Activated T-cell treated with anti-CD3 and anti-CD28 coated beads, Interleukin-2, amount 50 U/mL, for 4 hours (primary cell): ENCODE data around the gene LRP10. TPM values are rescaled to one million over a fixed set of nuclear protein-coding genes. Genes with fewer than 3 reads are reported as not detected.

Experiments used
- ATAC-seq, 2 donors: fragments of 200-7000 bp; cut with Tn5 transposase; one replicate each; pipeline ENCODE4 v1.10.0; 2021
- DNase-seq: peaks from one replicate; pipeline ENCODE4 v3.0.0-alpha.2; 2020
- H3K27me3 Mint-ChIP-seq: one replicate; pipeline ENCODE4 v1.8.0; 2021; ENCODE audit warnings: low read depth, mixed read lengths
- H3K36me3 Mint-ChIP-seq: one replicate; pipeline ENCODE4 v1.8.0; 2022; ENCODE audit warnings: mixed read lengths; ENCODE audit not compliant: insufficient read depth
- H3K4me1 Mint-ChIP-seq: one replicate; pipeline ENCODE4 v1.8.0; 2021; ENCODE audit warnings: low read depth, mixed read lengths
- H3K4me3 Mint-ChIP-seq: one replicate; pipeline ENCODE4 v1.8.0; 2021; ENCODE audit warnings: mild to moderate bottlenecking, moderate library complexity, mixed read lengths
- H3K9me3 Mint-ChIP-seq: one replicate; pipeline ENCODE4 v1.8.0; 2021; ENCODE audit warnings: mixed read lengths
- total RNA-seq, 3 donors: library from RNA; stranded (reverse); gene quantifications; one replicate each; pipeline ENCODE4 v1.2.1, GENCODE V29; 2021

The LRP10 gene
- total RNA-seq, 3 donors from 2014 or later, result 19.3 to 33.7 (median 26.2) TPM

DNA sequence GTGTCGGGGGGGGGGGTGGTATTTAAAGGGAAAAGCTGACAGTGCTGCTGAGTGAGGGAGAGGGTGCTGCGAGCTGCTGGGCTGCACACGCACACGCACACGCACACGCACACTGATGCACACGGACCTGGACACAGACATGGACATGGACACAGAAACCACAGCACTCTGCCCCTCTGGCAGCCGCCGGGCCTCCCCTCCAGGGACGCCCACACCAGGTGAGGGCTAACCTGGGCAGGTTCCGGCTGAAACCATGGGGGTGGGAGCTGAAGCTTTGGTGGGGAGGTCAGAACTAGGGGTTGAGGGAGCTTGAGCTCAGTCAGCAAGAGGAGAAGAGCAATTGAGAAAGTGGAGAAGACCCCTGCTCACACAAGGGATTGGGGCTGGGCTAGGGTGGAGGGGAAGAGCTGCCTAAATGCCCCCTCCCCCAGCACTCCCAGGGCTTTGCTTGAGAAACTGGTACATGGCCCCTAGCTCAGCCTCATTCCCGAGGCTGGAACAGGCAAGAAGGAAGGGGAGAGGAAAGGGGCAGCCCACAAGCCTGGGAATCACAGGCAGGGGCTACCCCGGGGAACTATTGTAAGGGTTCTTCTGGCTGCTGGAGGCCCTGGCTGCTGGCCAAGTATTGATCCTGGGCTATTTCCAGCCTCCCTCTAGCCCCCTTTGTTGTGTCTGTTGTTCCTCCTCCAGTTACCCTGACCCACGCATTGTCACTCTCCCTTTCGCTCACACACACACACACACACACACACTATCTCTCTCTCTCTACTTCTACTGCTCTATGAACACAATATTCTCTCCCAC lies 11.8 kb downstream of the LRP10 start, which contains the start of gene REM2:
REM2 (plus strand) TSS at position 50 of the 804 bp plus-strand sequence; CDS start at position 116, 66 bp downstream.
- H3K36me3 Mint-ChIP-seq, result peaks cover 2% of the 10 kb centered on the region
- DNase-seq (no peak), ATAC-seq (no peak)
- peaks cover 41% of the 10 kb centered on the region for H3K4me1 Mint-ChIP-seq
- no peaks in the 10 kb centered on the region for H3K27me3 Mint-ChIP-seq
- H3K4me3 Mint-ChIP-seq, result no peak within 1 kb of the TSS
- H3K9me3 Mint-ChIP-seq, result no peaks in the 10 kb centered on the region

GRCh38 chr14:22884076-22884737 lies 12.7 kb downstream of the LRP10 start:
- Mint-ChIP-seq H3K27me3 (no peaks in the 10 kb centered on the region), H3K4me3 (no peak overlapping the region), H3K4me1 (peaks cover 45% of the 10 kb centered on the region)

GRCh38 chr14:22884738-22885523 lies 13.4 kb downstream of the LRP10 start:
- no peaks in the 10 kb centered on the region for H3K27me3 Mint-ChIP-seq
- H3K36me3 Mint-ChIP-seq, result peaks cover under 1% of the 10 kb centered on the region
- H3K9me3 Mint-ChIP-seq, result no peaks in the 10 kb centered on the region
- DNase-seq (no peak), ATAC-seq (no peak)
- H3K4me3 Mint-ChIP-seq, result no peak overlapping the region
- peaks cover 50% of the 10 kb centered on the region for H3K4me1 Mint-ChIP-seq

More at GRCh38 chr14:22884076-22884737, 12.7 kb downstream of the LRP10 start:
- no peak for DNase-seq
- Mint-ChIP-seq H3K9me3 (no peaks in the 10 kb centered on the region), H3K36me3 (no peaks in the 10 kb centered on the region)
- no peak for ATAC-seq

DNA sequence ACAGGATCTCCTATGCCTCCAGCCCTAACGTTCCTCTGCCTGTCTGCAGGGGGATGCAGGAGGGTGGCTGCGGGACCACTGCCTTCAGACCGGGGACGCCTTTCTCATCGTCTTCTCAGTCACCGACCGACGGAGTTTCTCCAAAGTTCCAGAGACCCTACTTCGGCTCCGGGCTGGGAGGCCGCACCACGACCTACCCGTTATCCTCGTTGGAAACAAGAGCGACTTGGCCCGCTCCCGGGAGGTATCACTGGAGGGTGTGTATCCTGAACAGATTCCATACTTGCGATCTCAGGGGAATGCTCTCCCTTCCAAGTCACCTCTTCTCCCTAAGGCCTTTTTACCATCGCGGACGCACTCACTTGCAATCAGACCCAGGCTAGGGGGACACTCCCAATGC lies 14.4 kb downstream of the LRP10 start:
- H3K4me3 Mint-ChIP-seq, result peak overlapping the region; percentile 67
- no peak for ATAC-seq
- H3K36me3 Mint-ChIP-seq, result peaks cover 2% of the 10 kb centered on the region
- no peak for DNase-seq
- H3K9me3 Mint-ChIP-seq, result no peaks in the 10 kb centered on the region
- no peaks in the 10 kb centered on the region for H3K27me3 Mint-ChIP-seq
- H3K4me1 Mint-ChIP-seq, result peaks cover 57% of the 10 kb centered on the region

- peaks cover 56% of the 10 kb centered on the region for H3K4me1 Mint-ChIP-seq
- no peaks in the 10 kb centered on the region for H3K9me3 Mint-ChIP-seq
- peak; percentile 64 to 66 for ATAC-seq
- H3K27me3 Mint-ChIP-seq, result no peaks in the 10 kb centered on the region
- DNase-seq, result peak; percentile 65
- peak overlapping the region; percentile 79 for H3K4me3 Mint-ChIP-seq
- H3K36me3 Mint-ChIP-seq, result peaks cover 2% of the 10 kb centered on the region
These were observed 15.1 kb downstream of the LRP10 start for GRCh38 chr14:22886500-22887259.

- peaks cover 53% of the 10 kb centered on the region for H3K4me1 Mint-ChIP-seq
- DNase-seq, result no peak
- peak overlapping the region; percentile 79 for H3K4me3 Mint-ChIP-seq
- no peaks in the 10 kb centered on the region for H3K27me3 Mint-ChIP-seq
- ATAC-seq, result peak; percentile 26 to 28
- H3K9me3 Mint-ChIP-seq, result no peaks in the 10 kb centered on the region
- H3K36me3 Mint-ChIP-seq, result peaks cover 4% of the 10 kb centered on the region
These were observed 15.9 kb downstream of the LRP10 start for GRCh38 chr14:22887260-22887989.

GRCh38 chr14:22887990-22888378 lies 16.4 kb downstream of the LRP10 start:
- Mint-ChIP-seq H3K27me3 (no peaks in the 10 kb centered on the region), H3K4me3 (peak overlapping the region; percentile 79), H3K36me3 (peaks cover 4% of the 10 kb centered on the region), H3K9me3 (no peaks in the 10 kb centered on the region), H3K4me1 (peaks cover 53% of the 10 kb centered on the region)
- peak; percentile 40 to 45 for ATAC-seq
- DNase-seq, result peak; percentile 61

- H3K36me3 Mint-ChIP-seq, result peaks cover 7% of the 10 kb centered on the region
- no peaks in the 10 kb centered on the region for H3K27me3 Mint-ChIP-seq
- H3K4me3 Mint-ChIP-seq, result no peak overlapping the region
- no peaks in the 10 kb centered on the region for H3K9me3 Mint-ChIP-seq
- peaks cover 48% of the 10 kb centered on the region for H3K4me1 Mint-ChIP-seq
- DNase-seq, result no peak
- no peak for ATAC-seq
These were observed 17.1 kb downstream of the LRP10 start for GRCh38 chr14:22888662-22889061.

GRCh38 chr14:22890416-22890815 lies 18.9 kb downstream of the LRP10 start:
- Mint-ChIP-seq H3K36me3 (peaks cover 8% of the 10 kb centered on the region), H3K27me3 (no peaks in the 10 kb centered on the region), H3K4me3 (no peak overlapping the region), H3K4me1 (peaks cover 37% of the 10 kb centered on the region), H3K9me3 (no peaks in the 10 kb centered on the region)
- DNase-seq (no peak), ATAC-seq (no peak)

DNA sequence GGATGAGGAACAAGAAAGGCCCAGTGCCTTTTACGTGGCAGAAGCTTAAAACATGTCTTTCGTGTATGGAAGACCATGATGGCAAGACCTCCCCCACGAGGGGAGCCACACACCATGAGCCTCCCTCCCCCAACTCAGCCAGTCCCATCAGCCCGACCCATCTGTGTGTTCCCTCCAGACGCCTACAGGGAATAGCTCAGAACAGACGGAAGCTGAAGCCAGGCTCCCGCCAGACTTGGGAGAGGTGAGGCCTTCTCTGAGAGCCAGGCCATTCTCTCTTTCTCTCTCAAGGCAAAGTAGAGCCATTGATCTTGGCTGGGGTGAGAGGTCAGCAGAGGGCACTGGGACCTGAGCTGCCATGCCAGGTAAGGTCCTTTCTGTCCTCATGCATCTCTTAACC lies 20.9 kb downstream of the LRP10 start:
- peaks cover 8% of the 10 kb centered on the region for H3K36me3 Mint-ChIP-seq
- H3K9me3 Mint-ChIP-seq, result no peaks in the 10 kb centered on the region
- no peaks in the 10 kb centered on the region for H3K27me3 Mint-ChIP-seq
- no peak overlapping the region for H3K4me3 Mint-ChIP-seq
- H3K4me1 Mint-ChIP-seq, result peaks cover 27% of the 10 kb centered on the region
- ATAC-seq (no peak), DNase-seq (no peak)

DNA sequence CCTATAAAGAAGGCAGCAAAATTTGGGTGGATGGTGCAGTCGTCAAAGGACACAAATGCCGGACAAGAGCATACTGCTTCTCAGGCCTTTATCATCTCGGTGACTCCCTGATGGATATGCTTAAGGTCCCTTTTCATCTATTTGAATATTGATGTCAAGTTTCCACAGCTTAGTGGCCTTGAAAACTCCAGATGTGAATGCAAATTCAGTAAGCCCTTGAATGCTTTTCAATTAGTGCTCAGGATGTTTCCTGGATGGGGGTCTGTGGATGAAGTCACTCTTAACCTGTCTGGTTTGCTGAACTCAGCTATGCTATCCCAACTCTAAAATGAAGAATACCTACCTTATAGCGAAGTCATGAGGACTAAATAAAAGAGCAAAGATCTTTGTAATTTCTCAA lies 22.2 kb downstream of the LRP10 start:
- no peak for ATAC-seq
- H3K36me3 Mint-ChIP-seq, result peaks cover 10% of the 10 kb centered on the region
- H3K4me3 Mint-ChIP-seq, result no peak overlapping the region
- H3K4me1 Mint-ChIP-seq, result peaks cover 16% of the 10 kb centered on the region
- H3K27me3 Mint-ChIP-seq, result no peaks in the 10 kb centered on the region
- DNase-seq, result no peak
- no peaks in the 10 kb centered on the region for H3K9me3 Mint-ChIP-seq

DNA sequence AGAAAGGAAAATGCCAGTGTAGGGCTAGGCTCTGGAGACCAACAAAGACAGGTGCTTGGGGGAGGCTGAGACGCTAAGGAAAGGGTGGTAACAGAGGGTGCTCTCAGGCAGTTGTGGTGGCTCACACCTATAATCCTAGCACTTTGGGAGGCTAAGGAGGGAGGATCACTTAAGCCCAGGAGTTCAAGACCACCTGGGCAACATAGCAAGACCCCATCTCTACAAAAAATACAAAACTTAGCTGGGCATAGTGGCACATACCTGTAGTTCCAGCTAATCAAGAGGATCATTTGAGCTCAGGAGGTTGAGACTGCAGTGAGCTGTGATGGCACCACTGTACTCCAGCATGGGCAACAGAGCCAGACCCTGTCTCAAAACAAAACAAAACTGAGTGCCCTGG lies 23.9 kb downstream of the LRP10 start:
- H3K27me3 Mint-ChIP-seq, result no peaks in the 10 kb centered on the region
- DNase-seq, result no peak
- peaks cover 9% of the 10 kb centered on the region for H3K36me3 Mint-ChIP-seq

GRCh38 chr14:22896356-22896755 lies 24.8 kb downstream of the LRP10 start:
- peaks cover 16% of the 10 kb centered on the region for H3K36me3 Mint-ChIP-seq
- ATAC-seq (no peak), DNase-seq (no peak)
- H3K27me3 Mint-ChIP-seq, result no peaks in the 10 kb centered on the region
- peaks cover 6% of the 10 kb centered on the region for H3K4me1 Mint-ChIP-seq
- H3K4me3 Mint-ChIP-seq, result no peak overlapping the region
- no peaks in the 10 kb centered on the region for H3K9me3 Mint-ChIP-seq

More for the DNA sequence above, 23.9 kb downstream of the LRP10 start:
- Mint-ChIP-seq H3K4me3 (no peak overlapping the region), H3K4me1 (peaks cover 8% of the 10 kb centered on the region), H3K9me3 (no peaks in the 10 kb centered on the region)
- ATAC-seq, result no peak
